IMR-90 (cell line): Measurements from ENCODE around the gene PTX4.
A peak's percentile ranks its signal among the peaks of the same experiment; 100 is the strongest.

Source experiments
- CEBPB ChIP-seq: IDR thresholded peaks from 2 replicates; pipeline ENCODE4 v1.6.1; 2012; ENCODE audit warnings: low read depth, low read length, improper control_type of control experiment
- MXI1 ChIP-seq: IDR thresholded peaks from 2 replicates; pipeline ENCODE4 v1.6.1; 2012; ENCODE audit warnings: low read depth, mild to moderate bottlenecking, low read length, moderate library complexity, borderline replicate concordance
- POLR2A ChIP-seq: IDR thresholded peaks from 2 replicates; pipeline ENCODE4 v1.6.1; 2012; ENCODE audit warnings: mild to moderate bottlenecking, low read depth, low read length
- RAD21 ChIP-seq: IDR thresholded peaks from 2 replicates; pipeline ENCODE4 v1.6.1; 2012; ENCODE audit warnings: low read length, improper control_type of control experiment
- RCOR1 ChIP-seq: IDR thresholded peaks from 2 replicates; pipeline ENCODE4 v1.6.1; 2012; ENCODE audit warnings: mild to moderate bottlenecking, low read length, improper control_type of control experiment; ENCODE audit not compliant: insufficient replicate concordance
- RFX5 ChIP-seq: IDR thresholded peaks from 2 replicates; pipeline ENCODE4 v1.8.0; 2012; ENCODE audit warnings: low read depth, mild to moderate bottlenecking, low read length, moderate library complexity
- SMC3 ChIP-seq: fragments of 150-350 bp; IDR thresholded peaks from 2 replicates; pipeline ENCODE4 v1.6.1; 2016; ENCODE audit warnings: low read depth, mild to moderate bottlenecking, antibody characterized with exemption, low read length, moderate library complexity
- TF ChIP-seq, protein P1 (sequence below): conservative IDR thresholded peaks from 2 replicates; pipeline ENCODE4 v1.5.1; 2012; ENCODE audit warnings: mild to moderate bottlenecking, low read depth, low read length, improper control_type of control experiment
- TF ChIP-seq, protein P2 (sequence below): fragments of 150-350 bp; IDR thresholded peaks from 2 replicates; pipeline ENCODE4 v1.6.1; 2016; ENCODE audit warnings: low read depth, mild to moderate bottlenecking, low read length, moderate library complexity, borderline replicate concordance

DNA sequence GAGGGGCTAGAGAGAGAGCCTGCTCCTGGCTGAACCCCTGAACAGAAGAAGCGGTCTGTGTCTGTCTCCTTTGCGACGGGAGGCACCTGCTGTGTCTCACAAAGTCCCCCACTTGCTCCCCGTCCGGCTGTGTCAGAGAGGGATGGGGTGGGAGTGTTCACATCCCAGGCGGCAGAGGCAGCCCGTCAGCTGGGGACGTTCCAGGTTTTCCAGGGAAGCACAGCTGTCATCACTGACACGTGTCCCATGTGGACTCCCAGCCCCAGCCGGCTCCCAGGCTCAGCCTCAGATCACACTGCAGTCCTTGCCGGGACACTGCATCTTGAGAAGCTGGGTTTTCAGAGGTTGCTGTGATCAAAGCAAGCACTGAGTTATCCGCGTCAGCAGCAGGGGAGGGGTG is 6.0 kb upstream of the PTX4 start:
- TF ChIP-seq, protein P1, sequence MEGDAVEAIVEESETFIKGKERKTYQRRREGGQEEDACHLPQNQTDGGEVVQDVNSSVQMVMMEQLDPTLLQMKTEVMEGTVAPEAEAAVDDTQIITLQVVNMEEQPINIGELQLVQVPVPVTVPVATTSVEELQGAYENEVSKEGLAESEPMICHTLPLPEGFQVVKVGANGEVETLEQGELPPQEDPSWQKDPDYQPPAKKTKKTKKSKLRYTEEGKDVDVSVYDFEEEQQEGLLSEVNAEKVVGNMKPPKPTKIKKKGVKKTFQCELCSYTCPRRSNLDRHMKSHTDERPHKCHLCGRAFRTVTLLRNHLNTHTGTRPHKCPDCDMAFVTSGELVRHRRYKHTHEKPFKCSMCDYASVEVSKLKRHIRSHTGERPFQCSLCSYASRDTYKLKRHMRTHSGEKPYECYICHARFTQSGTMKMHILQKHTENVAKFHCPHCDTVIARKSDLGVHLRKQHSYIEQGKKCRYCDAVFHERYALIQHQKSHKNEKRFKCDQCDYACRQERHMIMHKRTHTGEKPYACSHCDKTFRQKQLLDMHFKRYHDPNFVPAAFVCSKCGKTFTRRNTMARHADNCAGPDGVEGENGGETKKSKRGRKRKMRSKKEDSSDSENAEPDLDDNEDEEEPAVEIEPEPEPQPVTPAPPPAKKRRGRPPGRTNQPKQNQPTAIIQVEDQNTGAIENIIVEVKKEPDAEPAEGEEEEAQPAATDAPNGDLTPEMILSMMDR = no peak
- no peak for TF ChIP-seq POLR2A
- TF ChIP-seq RAD21 = no peak
- no peak for TF ChIP-seq RCOR1
- no peak for TF ChIP-seq CEBPB
- 0 out of 2 replicates have a peak, but pooled peaks have one; percentile 36 for TF ChIP-seq MXI1
- TF ChIP-seq, protein P2, sequence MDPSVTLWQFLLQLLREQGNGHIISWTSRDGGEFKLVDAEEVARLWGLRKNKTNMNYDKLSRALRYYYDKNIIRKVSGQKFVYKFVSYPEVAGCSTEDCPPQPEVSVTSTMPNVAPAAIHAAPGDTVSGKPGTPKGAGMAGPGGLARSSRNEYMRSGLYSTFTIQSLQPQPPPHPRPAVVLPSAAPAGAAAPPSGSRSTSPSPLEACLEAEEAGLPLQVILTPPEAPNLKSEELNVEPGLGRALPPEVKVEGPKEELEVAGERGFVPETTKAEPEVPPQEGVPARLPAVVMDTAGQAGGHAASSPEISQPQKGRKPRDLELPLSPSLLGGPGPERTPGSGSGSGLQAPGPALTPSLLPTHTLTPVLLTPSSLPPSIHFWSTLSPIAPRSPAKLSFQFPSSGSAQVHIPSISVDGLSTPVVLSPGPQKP = no peak
- no peak for TF ChIP-seq RFX5
- no peak for TF ChIP-seq SMC3
